Activated CD4-positive, alpha-beta T cell treated with anti-CD3 and anti-CD28 coated beads, Interleukin-2, amount 10 ng/mL, durations not matched to agents 7 days and 5 days (primary cell): ENCODE results near the gene VPS26B. TPM values are rescaled to one million over a fixed set of nuclear protein-coding genes. Genes with fewer than 3 reads are reported as not detected.

Source experiments
- CTCF ChIA-PET: fragments of 350-600 bp; sonication (Branson Sonifier 250); formaldehyde crosslinking; loops from one replicate; lab custom pipeline; 2021; ENCODE audit warnings: antibody characterized with exemption; lab: Charles Lee
- POLR2A ChIA-PET: fragments of 350-600 bp; sonication (Branson Sonifier 250); formaldehyde crosslinking; loops from one replicate; lab custom pipeline; 2021; ENCODE audit warnings: antibody characterized with exemption; lab: Charles Lee
- DNase-seq: peaks from one replicate; pipeline ENCODE4 v3.0.0-alpha.2; 2020
- H3K27ac Mint-ChIP-seq: one replicate; pipeline ENCODE4 v1.8.0; 2021; ENCODE audit warnings: mild to moderate bottlenecking, moderate library complexity, mixed read lengths
- H3K27me3 Mint-ChIP-seq: one replicate; pipeline ENCODE4 v1.8.0; 2021; ENCODE audit warnings: mixed read lengths
- H3K36me3 Mint-ChIP-seq: one replicate; pipeline ENCODE4 v1.8.0; 2021; ENCODE audit warnings: low read depth, mixed read lengths
- H3K4me1 Mint-ChIP-seq: one replicate; pipeline ENCODE4 v1.8.0; 2021; ENCODE audit warnings: mixed read lengths
- H3K4me3 Mint-ChIP-seq: one replicate; pipeline ENCODE4 v1.8.0; 2021; ENCODE audit warnings: mild to moderate bottlenecking, moderate library complexity, mixed read lengths
- H3K9me3 Mint-ChIP-seq: one replicate; pipeline ENCODE4 v1.8.0; 2021; ENCODE audit warnings: mixed read lengths
- total RNA-seq, 2 experiments: library from RNA; stranded (reverse); gene quantifications; one replicate each; pipeline ENCODE4 v1.2.3, GENCODE V29; 2021

The VPS26B gene
- total RNA-seq, 2 experiments from 2014 or later: 66.4 to 66.9 TPM

DNA sequence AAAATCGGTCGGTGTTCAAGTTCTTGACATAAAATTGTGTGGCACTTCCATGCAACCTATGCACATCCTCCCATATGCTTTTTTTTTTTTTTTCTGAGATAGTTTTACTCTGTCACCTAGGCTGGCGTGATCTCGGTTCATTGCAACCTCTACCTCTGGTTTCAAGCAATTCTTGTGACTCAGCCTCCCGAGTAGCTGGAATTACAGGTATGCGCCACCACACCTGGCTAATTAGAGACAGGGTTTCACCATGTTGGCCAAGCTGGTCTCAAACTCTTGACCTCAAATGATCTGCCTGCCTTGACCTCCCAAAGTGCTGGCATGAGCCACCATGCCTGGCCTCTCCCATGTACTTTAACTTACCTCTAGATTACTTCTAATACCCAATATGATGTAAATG, 66.7 kb downstream of the VPS26B start:
- Mint-ChIP-seq H3K36me3 (peaks cover 2% of the 10 kb centered on the region), H3K4me1 (no peaks in the 10 kb centered on the region), H3K27me3 (no peaks in the 10 kb centered on the region), H3K4me3 (no peak overlapping the region), H3K9me3 (no peaks in the 10 kb centered on the region), H3K27ac (no peak overlapping the region)
- no peak for DNase-seq
- ChIA-PET CTCF (interaction anchor here (0.8 to 1.3 kb wide), 2 partner anchors 10 to 14 kb away, joined by 3 to 7 read pairs; no protein-coding TSS in a partner anchor), POLR2A (no interaction called here)

DNA sequence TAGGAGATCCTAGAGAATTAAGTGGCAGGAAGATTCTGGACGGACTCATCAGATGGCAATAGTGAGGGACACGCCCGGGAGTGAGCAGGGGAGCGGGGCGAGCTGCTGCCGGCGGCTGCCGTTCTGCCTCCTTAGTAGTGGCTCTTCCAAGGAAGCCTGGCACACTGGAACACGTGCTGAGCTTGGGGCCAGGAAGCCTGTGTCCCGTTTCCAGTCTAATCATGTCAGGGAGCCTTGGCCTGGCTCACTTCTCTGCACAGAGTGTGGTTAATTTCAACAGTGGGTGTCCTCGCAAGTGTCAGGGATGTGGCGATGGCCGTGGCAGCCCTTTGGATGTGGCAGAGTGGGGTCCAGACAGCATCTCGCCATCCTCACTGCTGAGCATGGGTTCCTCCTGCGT, 68.2 kb downstream of the VPS26B start:
- Mint-ChIP-seq H3K27ac (no peak overlapping the region), H3K27me3 (no peaks in the 10 kb centered on the region), H3K4me3 (no peak overlapping the region), H3K36me3 (peaks cover 2% of the 10 kb centered on the region), H3K9me3 (no peaks in the 10 kb centered on the region), H3K4me1 (no peaks in the 10 kb centered on the region)
- POLR2A ChIA-PET: no interaction called here
- CTCF ChIA-PET: interaction anchor here (2.1 kb wide), 1 partner anchor 16 kb away, joined by 11 read pairs; the partner anchor contains the start of gene GLB1L3
- DNase-seq: no peak

- no peaks in the 10 kb centered on the region for H3K4me1 Mint-ChIP-seq
- ChIA-PET POLR2A (no interaction called here), CTCF (interaction anchor here (2.1 kb wide), 1 partner anchor 17 kb away, joined by 11 read pairs; the partner anchor contains the start of gene GLB1L3)
- H3K9me3 Mint-ChIP-seq: no peaks in the 10 kb centered on the region
- H3K36me3 Mint-ChIP-seq: peaks cover 4% of the 10 kb centered on the region
- H3K27ac Mint-ChIP-seq: peak overlapping the region; percentile 36
- H3K27me3 Mint-ChIP-seq: no peaks in the 10 kb centered on the region
- H3K4me3 Mint-ChIP-seq: no peak overlapping the region
- DNase-seq: no peak
Measured at GRCh38 chr11:134293119-134294113, 68.9 kb downstream of the VPS26B start.

- H3K4me3 Mint-ChIP-seq: no peak overlapping the region
- no peaks in the 10 kb centered on the region for H3K9me3 Mint-ChIP-seq
- no peak overlapping the region for H3K27ac Mint-ChIP-seq
- DNase-seq: no peak
- CTCF ChIA-PET: interaction anchor here (2.1 kb wide), 1 partner anchor 18 kb away, joined by 11 read pairs; the partner anchor contains the start of gene GLB1L3
- peaks cover 5% of the 10 kb centered on the region for H3K36me3 Mint-ChIP-seq
- no peaks in the 10 kb centered on the region for H3K27me3 Mint-ChIP-seq
- POLR2A ChIA-PET: no interaction called here
- no peaks in the 10 kb centered on the region for H3K4me1 Mint-ChIP-seq
Measured at GRCh38 chr11:134294664-134295063, 70.2 kb downstream of the VPS26B start.

Other genes with a start within 250 kb of the VPS26B start
- 1 to 10 TPM; 4.8 to 5.0 TPM for gene JAM3, start 155.6 kb upstream of the VPS26B start, total RNA-seq
- 100 to 1,000 TPM; 118 to 125 TPM for gene NCAPD3, start 704 bp upstream of the VPS26B start, total RNA-seq
- gene THYN1, start 28.7 kb downstream of the VPS26B start, total RNA-seq: 10 to 100 TPM; 56.4 to 61.6 TPM
- 10 to 100 TPM; 21.7 to 21.8 TPM for gene ACAD8, start 28.9 kb downstream of the VPS26B start, total RNA-seq
- gene GLB1L3, start 51.7 kb downstream of the VPS26B start, total RNA-seq: 1 to 10 TPM; 6.8 to 7.2 TPM
- 1 to 10 TPM; 1.6 to 2.4 TPM for gene GLB1L2, start 107.3 kb downstream of the VPS26B start, total RNA-seq
- 1 to 10 TPM; 1.4 to 1.6 TPM for gene B3GAT1, start 187.6 kb downstream of the VPS26B start, total RNA-seq